Measurements from ENCODE around the gene MUC7.
"Not testable (repeated sequence)": the region's sequence is repeated elsewhere in the genome, so short reads cannot be mapped to it uniquely, and the experiment has no call there.

Gene MUC7

GRCh38 chr4:70471897-70472296 lies at the start of gene MUC7:
TSS of gene MUC7 (plus strand) at chr4:70472197. CDS start at chr4:70474022, 1,825 bp downstream.
- no peak for DNase-seq

GRCh38 chr4:70425306-70425705 lies 46.7 kb upstream of the MUC7 start:
- no peak for DNase-seq

DNA sequence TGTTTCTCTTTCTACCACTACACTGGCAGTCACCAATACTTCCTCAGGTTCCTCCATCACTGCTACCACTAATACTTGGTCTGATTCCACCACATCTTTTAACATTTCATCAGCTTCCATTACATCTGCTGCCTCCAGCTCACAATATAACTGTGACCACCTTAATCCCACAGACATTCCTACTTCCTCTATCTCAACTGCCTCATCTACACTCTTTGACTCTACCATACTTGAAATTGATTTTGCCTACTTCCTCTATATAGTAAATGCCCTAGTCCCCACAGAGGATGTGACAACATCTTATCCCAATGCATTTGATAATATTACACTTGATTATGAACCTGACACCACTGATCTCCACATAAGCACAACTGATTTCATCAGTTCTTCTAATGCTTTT lies 45.2 kb upstream of the MUC7 start:
- DNase-seq: no peak

- DNase-seq: no peak
Observed at GRCh38 chr4:70437197-70437596, 34.8 kb upstream of the MUC7 start.

GRCh38 chr4:70442474-70442873 lies 29.5 kb upstream of the MUC7 start:
- no peak for DNase-seq

DNA sequence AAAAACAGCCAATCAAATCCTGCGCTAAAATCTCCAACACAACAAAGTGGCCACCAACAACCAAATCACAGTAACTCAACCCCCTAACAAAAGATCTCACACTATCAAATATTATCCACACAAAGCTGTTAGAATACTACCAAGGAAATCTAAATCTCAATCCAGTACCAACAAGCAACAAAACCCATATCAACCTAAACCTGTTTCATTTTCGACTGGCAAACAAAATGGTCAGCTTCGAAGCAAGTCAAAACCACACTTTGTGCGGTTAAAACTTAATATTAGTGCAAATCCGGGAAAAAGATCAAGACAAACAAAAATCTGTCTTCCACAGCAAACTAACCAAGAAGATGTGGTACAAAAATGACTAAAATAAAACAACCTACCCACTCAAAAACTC lies 28.7 kb upstream of the MUC7 start:
- no peak for DNase-seq

DNA sequence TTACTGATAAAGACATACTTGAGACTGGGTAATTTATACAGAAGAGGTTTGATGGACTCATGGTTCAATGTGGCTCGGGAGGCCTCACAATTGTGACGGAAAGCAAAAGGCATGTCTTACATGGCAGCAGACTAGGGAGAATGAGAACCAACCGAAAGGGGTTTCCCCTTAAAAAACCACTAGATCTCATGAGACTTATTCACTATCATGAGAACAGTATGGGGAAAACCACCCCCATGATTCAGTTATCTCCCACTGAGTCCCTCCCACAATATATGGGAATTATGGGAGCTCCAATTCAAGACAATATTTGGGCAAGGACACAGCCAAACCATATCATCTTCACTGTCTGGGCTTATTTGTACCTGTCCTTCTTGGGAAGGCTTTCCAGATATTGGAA lies 22.8 kb upstream of the MUC7 start:
- no peak for DNase-seq

DNA sequence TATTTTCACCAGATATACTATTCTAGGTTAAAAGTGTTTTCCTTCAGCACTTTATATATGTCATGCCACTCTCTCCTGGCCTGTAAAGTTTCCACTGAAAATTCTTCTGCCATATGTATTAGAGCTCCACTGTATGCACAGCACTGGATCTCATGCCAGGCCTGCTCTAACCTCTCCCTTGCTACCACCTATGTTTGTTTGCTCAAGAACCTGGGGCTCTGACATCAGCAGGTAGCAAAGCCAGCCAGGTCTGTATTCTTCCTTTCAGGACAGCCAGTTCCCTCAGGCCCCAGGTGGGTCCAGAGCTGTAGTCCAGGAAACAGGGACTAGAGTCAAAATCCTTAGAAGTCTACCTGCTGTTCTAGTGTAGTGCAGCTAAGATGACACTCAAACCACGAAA lies 19.1 kb upstream of the MUC7 start:
- DNase-seq: no peak

- no peak for DNase-seq
Observed at GRCh38 chr4:70463335-70463734, 8.7 kb upstream of the MUC7 start.

DNA sequence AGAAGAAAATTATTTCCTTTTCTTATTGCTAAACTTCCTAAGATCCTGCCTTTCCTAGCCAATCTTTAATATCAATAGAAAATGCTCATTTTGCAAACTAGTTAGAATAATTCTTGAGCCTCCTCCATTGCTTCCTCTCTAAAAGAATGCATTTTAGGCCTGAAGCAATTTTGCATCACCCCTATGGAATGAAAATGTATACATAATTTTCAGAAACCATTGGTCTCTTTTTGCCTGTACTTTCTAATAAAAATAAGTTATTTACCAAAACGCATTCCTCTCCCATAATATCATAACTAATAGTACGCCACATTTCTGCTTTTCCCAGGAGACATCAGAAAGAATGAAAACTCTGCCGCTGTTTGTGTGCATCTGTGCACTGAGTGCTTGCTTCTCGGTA lies 1.7 kb downstream of the MUC7 start:
- DNase-seq: no peak

DNA sequence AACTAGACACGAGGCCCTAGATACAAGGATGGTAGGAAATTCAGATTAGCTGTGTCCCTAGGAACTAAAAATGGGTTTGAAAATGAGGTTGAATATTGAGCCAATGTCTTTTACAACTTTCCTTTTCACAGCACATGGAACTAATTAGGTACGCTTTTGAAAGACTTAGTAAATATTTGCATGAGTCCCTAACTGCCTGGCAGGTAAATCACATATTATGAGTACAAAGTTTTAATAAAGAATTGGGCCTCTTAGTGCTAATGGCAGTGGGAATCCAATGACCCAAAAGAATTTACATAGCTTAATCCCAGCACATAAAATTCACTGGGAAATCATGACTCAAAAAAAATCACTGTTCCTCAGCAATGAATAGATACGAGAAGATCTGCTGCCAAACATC lies 16.8 kb downstream of the MUC7 start:
- DNase-seq: no peak

DNA sequence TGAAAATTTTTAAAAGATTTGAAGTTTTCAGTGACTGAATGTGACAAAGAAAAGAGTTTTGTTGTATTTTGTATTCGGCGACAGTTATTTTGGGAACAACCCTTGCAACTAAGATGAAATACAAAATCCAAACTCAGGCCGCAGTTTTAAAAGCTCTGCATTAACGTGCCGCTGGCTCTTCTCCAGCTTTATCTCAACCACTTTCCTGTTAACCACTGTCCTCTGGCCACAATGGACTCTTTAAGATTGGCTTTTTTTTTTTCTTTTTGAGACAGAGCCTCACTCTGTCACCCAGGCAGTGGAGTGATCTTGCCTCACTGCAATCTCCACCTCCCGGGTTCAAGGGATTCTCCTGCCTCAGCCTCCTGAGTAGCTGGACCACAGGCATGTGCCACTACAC lies 24.2 kb downstream of the MUC7 start:
- no peak for DNase-seq

DNA sequence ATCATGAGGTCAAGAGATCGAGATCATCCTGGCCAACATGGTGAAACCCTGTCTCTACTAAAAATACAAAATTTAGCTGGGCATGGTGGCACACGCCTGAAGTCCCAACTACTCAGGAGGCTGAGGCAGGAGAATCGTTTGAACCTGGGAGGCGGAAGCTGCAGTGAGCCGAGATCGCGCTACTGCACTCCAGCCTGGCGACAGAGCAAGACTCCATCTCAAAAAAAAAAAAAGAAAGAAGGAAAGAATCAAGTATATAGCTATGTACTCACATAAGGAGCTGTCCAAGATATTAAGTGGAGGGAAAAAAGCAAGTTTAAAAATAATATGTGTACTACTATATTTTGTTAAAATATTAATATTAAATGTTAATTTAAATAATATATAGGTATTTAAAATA lies 29.8 kb downstream of the MUC7 start:
- DNase-seq: not testable (repeated sequence)

DNA sequence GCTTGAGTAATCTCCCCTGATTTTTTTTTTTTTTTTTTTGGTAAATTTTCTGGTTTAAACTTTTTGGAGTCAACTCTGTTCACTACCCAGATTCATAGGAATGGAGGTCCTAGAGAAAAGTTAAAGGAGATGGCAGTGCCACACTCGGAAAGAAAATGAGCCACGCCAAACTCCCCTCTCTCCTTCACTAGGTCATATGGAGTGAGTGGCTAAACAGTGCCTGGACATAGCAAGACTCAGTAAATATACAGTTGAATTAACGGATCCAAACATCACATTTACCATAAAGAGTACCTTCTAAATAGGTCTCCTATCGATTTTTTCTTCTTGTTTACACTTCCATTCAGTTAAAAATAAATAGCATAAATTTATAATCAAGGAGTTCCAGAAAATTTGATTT lies 32.7 kb downstream of the MUC7 start:
- no peak for DNase-seq

GRCh38 chr4:70505151-70505748 lies 33.3 kb downstream of the MUC7 start:
- peak; percentile 68 for DNase-seq

DNA sequence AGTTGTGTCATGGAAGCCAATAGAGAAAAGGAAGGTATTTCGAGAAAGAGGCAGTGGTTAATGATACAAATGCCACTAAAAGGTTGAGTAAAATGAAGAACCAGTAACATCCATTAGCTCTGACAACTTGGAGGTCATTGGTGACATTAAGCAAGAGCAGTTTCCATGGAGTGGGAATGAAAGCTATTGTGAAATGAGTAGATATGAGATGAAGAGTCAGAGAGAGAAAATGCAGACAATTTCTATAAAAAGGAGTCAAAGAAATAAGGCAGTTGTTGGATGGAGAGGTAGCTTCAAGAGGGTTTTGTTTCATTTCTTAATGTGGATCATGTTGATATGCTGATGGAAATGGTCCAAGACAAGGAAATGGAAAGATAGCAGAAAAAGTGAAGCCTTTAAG lies 36.8 kb downstream of the MUC7 start:
- no peak for DNase-seq

DNA sequence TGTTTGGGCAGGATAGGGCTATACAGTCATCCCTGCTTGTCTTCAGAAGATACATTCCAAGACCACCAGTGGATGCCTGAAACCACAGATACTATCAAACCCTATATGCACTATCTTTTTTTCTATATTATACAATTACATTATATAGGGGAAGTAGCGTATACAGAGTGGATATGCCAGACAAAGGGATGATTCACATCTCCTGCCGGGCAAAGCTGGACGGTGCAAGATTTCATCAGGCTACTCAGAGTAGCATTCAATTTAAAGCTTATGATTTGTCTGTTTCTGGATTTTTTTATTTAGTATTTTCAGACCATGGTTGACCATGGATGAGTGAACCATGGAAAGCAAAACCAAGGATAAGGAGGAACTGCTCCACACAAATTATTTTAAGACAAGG lies 39.4 kb downstream of the MUC7 start:
- no peak for DNase-seq

GRCh38 chr4:70515367-70516250 lies 43.6 kb downstream of the MUC7 start:
- no peak for DNase-seq

GRCh38 chr4:70518269-70518668 lies 46.3 kb downstream of the MUC7 start, which contains the start of gene AMTN:
TSS of gene AMTN (plus strand) at chr4:70518569. CDS start at chr4:70518778, 209 bp downstream.
- no peak for DNase-seq

DNA sequence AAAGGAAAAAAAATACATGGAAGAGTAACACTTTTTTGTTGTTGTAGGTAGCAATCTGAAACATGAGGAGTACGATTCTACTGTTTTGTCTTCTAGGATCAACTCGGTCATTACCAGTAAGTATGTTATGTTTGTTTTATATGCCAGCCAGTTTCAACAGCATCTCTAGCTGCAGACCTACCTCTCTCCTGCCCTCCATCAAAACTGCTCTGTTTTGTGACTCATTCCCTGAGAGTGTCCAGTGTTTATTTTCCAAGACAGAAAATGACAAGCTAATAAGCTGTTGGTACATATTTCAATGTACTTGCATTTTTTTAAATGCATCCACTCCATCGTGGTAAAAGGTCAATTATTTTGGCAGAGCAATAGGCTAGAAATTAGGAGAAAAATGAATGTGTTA lies 46.7 kb downstream of the MUC7 start:
- DNase-seq: no peak

DNA sequence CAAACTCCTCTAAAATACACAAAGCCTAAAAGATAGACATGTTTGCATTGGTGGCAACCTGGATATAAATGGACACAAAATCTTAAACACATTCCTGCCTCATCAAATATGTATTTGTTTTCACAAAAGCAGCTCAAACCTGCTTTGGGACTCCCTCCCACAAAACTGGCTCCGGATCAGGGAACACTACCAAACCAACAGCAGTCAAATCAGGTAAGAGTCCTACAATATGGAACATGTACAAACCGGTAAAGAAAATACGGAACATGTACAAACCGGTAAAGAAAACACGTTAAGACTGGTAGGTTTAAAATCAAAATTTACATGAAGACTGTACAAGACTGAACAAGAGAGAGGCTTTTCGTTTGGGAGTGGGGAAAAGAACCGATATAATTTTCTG lies 50.6 kb downstream of the MUC7 start:
- DNase-seq: no peak

GRCh38 chr4:70530997-70531396 lies 59.0 kb downstream of the MUC7 start:
- no peak for DNase-seq

DNA sequence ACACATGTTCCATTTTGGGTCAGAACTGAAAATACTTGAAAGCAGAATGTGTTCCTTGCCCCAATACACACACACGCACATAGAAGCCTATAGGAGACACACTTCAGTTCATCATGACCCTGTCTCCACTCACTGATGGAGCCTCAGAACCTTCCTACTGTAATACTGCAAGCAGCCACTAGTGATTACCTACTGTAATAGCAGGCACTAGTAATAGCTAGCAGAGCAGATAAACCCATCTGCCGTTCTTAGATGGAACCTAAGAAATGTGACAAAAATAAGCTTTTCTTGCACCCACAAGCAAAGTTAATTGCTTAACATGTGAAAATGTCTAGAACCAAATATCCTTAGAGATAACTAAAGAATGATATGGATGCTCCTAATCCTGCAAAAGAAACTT lies 60.0 kb downstream of the MUC7 start:
- no peak for DNase-seq

Measured in stimulated activated CD8-positive, alpha-beta memory T cell treated with anti-CD3 and anti-CD28 coated beads, Interleukin-4, amount 100 ng/mL, for 48 hours (primary cell).